HG02642 (cell line): ENCODE results near the gene TBCC.

Experiments used
- ATAC-seq: cut with Tn5 transposase; IDR thresholded peaks from one replicate; pipeline ENCODE4 v1.9.1; 2021; ENCODE audit warnings: mild to moderate bottlenecking; ENCODE audit not compliant: unreplicated experiment, poor library complexity

TBCC gene

DNA sequence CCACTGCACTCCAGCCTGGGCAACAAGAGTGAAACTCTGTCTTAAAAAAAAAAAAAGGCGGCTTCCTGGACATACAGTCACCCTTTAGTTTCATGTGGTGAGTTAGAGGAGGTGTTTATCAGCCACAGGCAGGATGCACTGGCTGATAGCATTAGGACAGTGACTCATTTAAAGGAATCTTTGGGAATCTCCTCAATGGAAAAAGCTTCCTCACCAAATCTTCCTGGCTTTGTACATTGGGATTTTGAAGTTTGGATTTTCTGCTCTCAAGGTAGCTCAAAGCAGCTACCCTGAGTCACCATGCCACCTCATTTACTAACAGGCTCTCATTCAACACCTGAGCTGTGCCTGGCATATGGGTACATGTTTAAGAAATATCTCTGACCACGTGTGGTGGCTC, 43.7 kb downstream of the TBCC start:
- no peak for ATAC-seq

DNA sequence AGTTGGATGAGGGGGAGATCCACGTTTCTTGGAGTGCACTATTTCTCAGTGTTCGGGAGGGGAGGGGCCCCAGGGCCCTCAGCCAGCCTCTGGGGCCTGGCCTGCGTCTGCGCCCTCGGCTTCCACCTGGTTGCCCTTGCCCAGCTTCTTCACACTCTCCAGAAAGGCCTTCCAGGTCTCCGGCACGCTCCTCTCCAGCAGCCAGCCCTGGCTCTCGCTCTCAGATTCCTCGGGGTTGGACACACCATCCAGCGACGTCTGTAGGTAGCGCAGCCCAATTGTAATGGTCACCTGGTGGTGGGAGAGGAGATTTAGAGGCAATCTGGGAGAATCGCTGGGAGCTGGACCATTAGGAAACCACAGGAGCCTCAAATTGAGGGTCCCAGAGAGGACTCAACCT, 47.7 kb downstream of the TBCC start:
- no peak for ATAC-seq

DNA sequence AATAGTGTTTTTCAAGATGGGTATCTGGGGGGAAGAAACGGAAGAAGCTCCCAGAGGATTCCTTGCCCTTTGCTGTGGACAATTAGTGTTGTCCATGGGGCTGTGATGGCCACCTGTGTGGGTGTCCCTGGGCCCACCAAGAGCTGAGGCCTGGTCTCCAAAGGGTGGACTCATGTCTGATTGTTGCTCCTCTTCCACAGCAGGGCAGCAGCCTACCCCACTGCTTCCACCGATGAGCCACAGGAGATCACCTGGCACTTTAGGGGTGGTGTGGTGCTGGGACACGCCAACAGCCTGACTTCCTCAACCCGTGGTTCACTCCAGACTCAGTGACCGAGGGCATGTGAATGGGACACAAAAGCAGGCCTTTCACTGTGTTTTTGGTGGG, 48.6 kb downstream of the TBCC start:
- no peak for ATAC-seq

DNA sequence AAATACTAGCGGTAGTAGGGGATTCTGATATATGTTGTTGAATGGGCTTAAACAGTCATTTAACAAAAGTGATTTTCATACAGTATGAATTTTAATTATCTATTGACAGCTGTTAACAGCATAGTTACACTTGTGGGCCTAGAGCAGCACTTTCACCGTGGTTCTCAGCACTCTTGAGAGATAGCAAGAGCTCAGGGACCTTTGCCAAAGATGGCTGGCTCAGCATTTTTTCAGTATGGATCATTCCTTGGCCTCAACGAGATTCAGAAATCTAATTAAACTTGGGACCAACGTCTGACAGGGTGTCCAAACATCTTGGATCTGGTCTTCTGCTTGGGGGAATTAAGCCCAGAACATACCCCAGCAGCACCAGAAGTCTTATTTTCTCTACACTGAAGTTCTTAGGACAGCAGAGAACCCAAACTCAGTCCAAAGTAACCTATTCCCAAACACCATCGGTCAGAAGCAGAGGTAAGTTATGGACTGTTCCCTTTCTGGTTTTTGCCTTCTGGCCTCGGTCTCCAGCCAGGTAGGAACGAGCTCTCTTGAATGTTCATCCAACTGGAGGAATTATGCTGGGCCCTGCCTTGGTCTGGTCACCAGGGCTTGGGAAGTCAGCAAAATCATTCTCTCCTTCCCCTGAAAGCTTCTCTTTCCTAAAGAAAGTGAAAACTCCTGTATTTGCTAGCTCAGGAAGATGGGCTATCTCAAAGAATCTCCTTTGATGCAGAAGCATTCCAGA, 49.2 kb downstream of the TBCC start:
- no peak for ATAC-seq

DNA sequence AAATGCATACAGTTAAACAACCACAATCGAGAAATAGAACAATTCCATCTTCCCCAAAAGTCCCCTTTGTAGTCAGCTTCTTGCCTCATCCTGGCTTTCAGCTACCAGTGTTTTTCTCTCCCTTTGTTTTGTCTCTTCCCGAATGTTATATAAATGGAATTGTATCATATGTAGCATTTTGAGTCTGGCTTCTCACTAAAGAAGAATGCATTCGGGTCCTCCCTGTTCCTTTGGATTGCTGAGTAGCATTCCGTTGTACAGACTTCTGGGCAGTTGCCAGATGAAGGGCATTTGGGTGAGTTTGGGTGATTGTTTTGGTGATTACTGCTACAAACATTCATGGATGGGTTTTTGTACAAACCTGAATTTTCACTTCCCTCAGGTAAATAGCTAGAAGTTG, 51.3 kb downstream of the TBCC start:
- ATAC-seq: no peak
